K562 (cell line): ENCODE results near the gene EXOC2. TPM values are rescaled to one million over a fixed set of nuclear protein-coding genes. Genes with fewer than 3 reads are reported as not detected.

Experiments
- ATAC-seq: fragments of 200-7000 bp; cut with Tn5 transposase; 3 replicates; pipeline ENCODE4 v1.9.1; 2020; ENCODE audit warnings: moderate library complexity
- BruUV-seq: library from RNA; stranded (reverse); fragments of 400-500 nt; replicated peaks from 2 replicates; lab custom pipeline; 2021; lab: Mats Ljungman, UMichigan
- CTCF ChIA-PET: fragments of 300-600 bp; formaldehyde crosslinking; extraction: SDS; loops from one replicate; lab custom pipeline; 2021; ENCODE audit warnings: low intra/inter-chr PET ratio; lab: Yijun Ruan, JAX
- POLR2A ChIA-PET: fragments of 300-600, 350-650 bp; sonication (Branson Sonifier 250); formaldehyde crosslinking; extraction: SDS; loops from one replicate; lab custom pipeline; 2021; ENCODE audit warnings: antibody characterized with exemption, inconsistent platforms; lab: Yijun Ruan, JAX
- DNase-seq, 4 experiments: peaks; one replicate each; pipeline versions ENCODE4 v3.0.0 to v3.0.0-alpha.2; 2011 to 2018; ENCODE audit warnings: low spot score in 3 of 4, mixed read lengths in 3 of 4; ENCODE audit errors: extremely low read depth in 1 of 4
- FAIRE-seq: peaks from 2 replicates; lab custom pipeline; 2011; peaks lifted over from hg19 to GRCh38; lab: Jason Lieb, UNC
- H2AFZ ChIP-seq: 2 replicates; pipeline ENCODE4 v1.6.0; 2011; ENCODE audit warnings: low read depth, low read length, control low read depth, inconsistent platforms
- H3K27ac ChIP-seq: fragments of 200-600 bp; 3 replicates; pipeline ENCODE4 v1.8.0; 2011; ENCODE audit warnings: low read depth, mild to moderate bottlenecking, control low read depth, inconsistent platforms, low read length, moderate library complexity, mixed read lengths; ENCODE audit errors: extremely low read depth
- H3K27me3 ChIP-seq, 2 experiments: fragments of 300-600 bp in 1 of 2; 2 replicates in 1 of 2; 3 replicates in 1 of 2; pipeline versions ENCODE4 v1.6.0 to v1.8.0; 2011; ENCODE audit warnings: inconsistent platforms in 2 of 2, low read length in 2 of 2, mild to moderate bottlenecking in 1 of 2, mixed read lengths in 1 of 2, moderate library complexity in 1 of 2; ENCODE audit not compliant: control insufficient read depth in 2 of 2, insufficient read depth in 2 of 2
- H3K36me3 ChIP-seq: fragments of 300-600 bp; 3 replicates; pipeline ENCODE4 v1.8.0; 2011; ENCODE audit warnings: mild to moderate bottlenecking, low read length, inconsistent platforms; ENCODE audit not compliant: control insufficient read depth, insufficient read depth
- H3K4me1 ChIP-seq, 2 experiments: fragments of 200-600 bp in 1 of 2; replicated peaks in 1 of 2; 2 replicates in 1 of 2; 3 replicates in 1 of 2; pipeline versions ENCODE4 v1.5.1 to v1.8.0; 2011; ENCODE audit warnings: inconsistent platforms in 2 of 2, low read length in 2 of 2, mild to moderate bottlenecking in 1 of 2, mixed read lengths in 1 of 2, moderate library complexity in 1 of 2; ENCODE audit not compliant: control insufficient read depth in 2 of 2, insufficient read depth in 2 of 2
- H3K4me2 ChIP-seq: 2 replicates; pipeline ENCODE4 v1.6.1; 2011; ENCODE audit warnings: low read length, control low read depth, inconsistent platforms, mixed read lengths; ENCODE audit not compliant: insufficient read depth
- H3K4me3 ChIP-seq: fragments of 200-600 bp; sonication (generic), shearing (Covaris generic); 2 replicates; pipeline ENCODE4 v1.5.1; 2016; ENCODE audit warnings: control low read depth, inconsistent platforms
- H3K79me2 ChIP-seq: fragments of 200-600 bp; 3 replicates; pipeline ENCODE4 v1.8.0; 2011; ENCODE audit warnings: low read length, inconsistent platforms; ENCODE audit not compliant: control insufficient read depth, insufficient read depth
- H3K9ac ChIP-seq, 2 experiments: 2 replicates each; pipeline versions ENCODE4 v1.6.0 to v1.6.1; 2011; ENCODE audit warnings: low read depth in 2 of 2, low read length in 2 of 2, control low read depth in 1 of 2, inconsistent platforms in 1 of 2, mild to moderate bottlenecking in 1 of 2, mixed read lengths in 1 of 2; ENCODE audit not compliant: insufficient read depth in 1 of 2
- H3K9me1 ChIP-seq: one replicate; pipeline ENCODE4 v1.6.0; 2011; ENCODE audit warnings: inconsistent platforms, mild to moderate bottlenecking, low read length, moderate library complexity; ENCODE audit not compliant: control insufficient read depth, insufficient read depth
- H3K9me3 ChIP-seq: replicated peaks from 2 replicates; pipeline ENCODE4 v1.5.1; 2011; ENCODE audit warnings: low read depth, low read length, inconsistent platforms; ENCODE audit not compliant: control insufficient read depth, insufficient read depth
- H4K20me1 ChIP-seq: replicated peaks from 2 replicates; pipeline ENCODE4 v1.6.1; 2011; ENCODE audit warnings: low read length, inconsistent platforms, mixed read lengths; ENCODE audit not compliant: control insufficient read depth, insufficient read depth
- BDP1 ChIP-seq: IDR thresholded peaks from 3 replicates; pipeline ENCODE4 v1.6.1; 2011; ENCODE audit not compliant: insufficient read length, insufficient read depth
- STAT6 ChIP-seq: sonication (generic); formaldehyde crosslinking; IDR thresholded peaks from 2 replicates; pipeline ENCODE4 v1.8.1; 2023; ENCODE audit warnings: mild to moderate bottlenecking, missing genetic modification reagents
- ZNF780A ChIP-seq: fragments of 250-450 bp; sonication (Bioruptor Pico); IDR thresholded peaks from 2 replicates; pipeline ENCODE4 v1.5.0; 2021; ENCODE audit warnings: mild to moderate bottlenecking
- WGBS: fragments of 100-300 bp; shearing (Covaris generic); methylation state at CpG from one replicate; pipeline ENCODE4 v1.1.6; 2016; ENCODE audit warnings: low coverage, mixed read lengths; ENCODE audit not compliant: insufficient coverage; ENCODE audit errors: missing lambda C conversion rate; 5-methylcytosine and 5-hydroxymethylcytosine counted together
- in situ Hi-C: fragments of 300-500 bp; cut with MboI; formaldehyde crosslinking; loops from 4 replicates; pipeline ENCODE4 v1.15.0; 2018; ENCODE audit warnings: inconsistent platforms, mixed read lengths
- intact Hi-C: fragments of 100-400 bp; cut with micrococcal nuclease; formaldehyde crosslinking; loops from 2 replicates; pipeline ENCODE4 v1.14.2; 2022
- polyA plus RNA-seq, 8 experiments: library from polyadenylated mRNA; depleted of rRNA in 4 of 8; stranded (reverse) in 5 of 8; unstranded in 3 of 8; fragments of >200 nt; fragmentation: Nextera tagmentation in 2 of 8; fragmentation: Illumina TruSeq in 1 of 8; extraction: Ambion mirVana in 2 of 8; extraction: Trizol in 1 of 8; gene quantifications; 2 replicates each; pipeline versions ENCODE4 v1.2.1 to v1.2.3, GENCODE V29; 2011 to 2014; ENCODE audit warnings: inconsistent platforms in 1 of 8, missing spikeins in 1 of 8
- total RNA-seq, 7 experiments: library from RNA; depleted of rRNA in 6 of 7; stranded (reverse); fragments of >200 nt in 6 of 7; fragmentation: Illumina TruSeq in 2 of 7; extraction: Trizol in 2 of 7; gene quantifications; 2 replicates each; pipeline versions ENCODE4 v1.2.1 to v1.2.3, GENCODE V29; 2011 to 2021; ENCODE audit warnings: low replicate concordance in 1 of 7
- TF ChIP-seq, protein P1 (sequence below), 2 experiments: IDR thresholded peaks; 2 replicates each; pipeline ENCODE4 v1.6.1; 2011; ENCODE audit warnings: borderline replicate concordance in 1 of 2, control low read depth in 1 of 2, low read depth in 1 of 2, low read length in 1 of 2, mild to moderate bottlenecking in 1 of 2, mixed read lengths in 1 of 2, moderate library complexity in 1 of 2; ENCODE audit not compliant: insufficient read depth in 1 of 2, insufficient read length in 1 of 2, poor library complexity in 1 of 2, severe bottlenecking in 1 of 2; ENCODE audit errors: extremely low read depth in 1 of 2

The EXOC2 gene
- total and polyA plus RNA-seq, 9 of the 15 experiments (the other 6 are each of a cell fraction or from before 2014, with no cell fraction given): 12.2 to 30.2 (median 24.2) TPM

DNA sequence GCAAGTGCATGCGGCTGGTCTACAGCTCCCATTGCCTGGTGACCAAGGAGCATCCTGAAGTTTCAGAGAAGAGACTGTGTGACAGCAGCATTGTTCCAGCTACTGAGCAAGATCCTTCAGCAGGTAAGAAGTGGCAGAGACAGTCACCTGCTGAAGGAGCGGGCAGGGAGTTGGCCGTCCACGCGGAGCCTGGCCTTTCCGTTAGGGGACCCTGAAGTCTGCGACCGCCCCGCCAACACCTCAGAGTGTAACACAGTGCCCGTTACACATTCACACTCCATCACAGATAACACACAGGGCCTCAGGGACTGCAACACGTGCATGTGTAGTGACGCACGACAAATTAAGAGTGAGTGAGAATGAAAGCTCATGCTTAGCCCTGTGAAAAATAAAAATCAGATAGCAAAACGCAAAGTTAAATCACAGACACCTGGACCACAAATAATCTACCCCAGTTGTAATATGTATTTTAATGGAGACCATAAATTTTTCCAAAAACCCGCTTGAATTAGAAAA is 207.2 kb downstream of the EXOC2 start:
- POLR2A ChIA-PET: interaction anchor here (0.6 to 2.1 kb wide), 2 partner anchors 9 to 272 kb away, joined by 3 to 5 read pairs; no protein-coding TSS in a partner anchor
- 79% methylated on average over 15 of the region's 15 CpGs for WGBS
- in situ Hi-C loops: no loop called here

GRCh38 chr6:484746-485145 is 208.2 kb downstream of the EXOC2 start:
- in situ Hi-C loops (no loop called here), intact Hi-C loops (no loop called here)
- BruUV-seq: no TSS peak
- H4K20me1 ChIP-seq: no peaks in the 10 kb centered on the region
- H3K4me3 ChIP-seq: no peak overlapping the region
- no peak for DNase-seq
- POLR2A ChIA-PET: no interaction called here
- TF ChIP-seq, protein P1, sequence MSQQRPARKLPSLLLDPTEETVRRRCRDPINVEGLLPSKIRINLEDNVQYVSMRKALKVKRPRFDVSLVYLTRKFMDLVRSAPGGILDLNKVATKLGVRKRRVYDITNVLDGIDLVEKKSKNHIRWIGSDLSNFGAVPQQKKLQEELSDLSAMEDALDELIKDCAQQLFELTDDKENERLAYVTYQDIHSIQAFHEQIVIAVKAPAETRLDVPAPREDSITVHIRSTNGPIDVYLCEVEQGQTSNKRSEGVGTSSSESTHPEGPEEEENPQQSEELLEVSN (IDR thresholded peaks at IDR 0.05; ENCODE audit: borderline replicate concordance in 1 of 2, extremely low read depth in 1 of 2, insufficient read depth in 1 of 2, insufficient read length in 1 of 2, low read depth in 1 of 2, low read length in 1 of 2, poor library complexity in 1 of 2, severe bottlenecking in 1 of 2): peak in 1 of 2 experiments; percentile 35
- no peak for TF ChIP-seq STAT6
- no peak overlapping the region for H2AFZ ChIP-seq
- H3K36me3 ChIP-seq: no peaks in the 10 kb centered on the region
- ATAC-seq: no peak
- CTCF ChIA-PET: no interaction called here
- no peaks in the 10 kb centered on the region for H3K9me1 ChIP-seq
- H3K27ac ChIP-seq: no peak overlapping the region
- H3K9ac ChIP-seq: no peak overlapping the region
- H3K9me3 ChIP-seq: no peaks in the 10 kb centered on the region
- no peaks in the 10 kb centered on the region for H3K27me3 ChIP-seq
- H3K4me2 ChIP-seq: no peak overlapping the region
- no peaks in the 10 kb centered on the region; a peak in 1 of 5 replicates for H3K4me1 ChIP-seq
- H3K79me2 ChIP-seq: no peaks in the 10 kb centered on the region
- FAIRE-seq: no peak
- WGBS: 64% methylated on average over 6 of the region's 6 CpGs

More for the DNA sequence above, 207.2 kb downstream of the EXOC2 start:
- Histone ChIP-seq H3K9me1 (no peaks in the 10 kb centered on the region), H3K4me1 (peaks cover 0 to 7% of the 10 kb centered on the region in 2 experiments; a peak in 3 of 5 replicates), H3K79me2 (no peaks in the 10 kb centered on the region), H3K9ac (no peak overlapping the region), H3K27me3 (no peaks in the 10 kb centered on the region), H3K4me2 (no peak overlapping the region), H3K9me3 (no peaks in the 10 kb centered on the region), H3K36me3 (no peaks in the 10 kb centered on the region), H3K4me3 (no peak overlapping the region), H4K20me1 (no peaks in the 10 kb centered on the region), H3K27ac (no peak overlapping the region), H2AFZ (no peak overlapping the region)
- CTCF ChIA-PET: no interaction called here
- FAIRE-seq (no peak), DNase-seq (no peak), ATAC-seq (no peak)
- intact Hi-C loops: no loop called here
- no peak for TF ChIP-seq BDP1
- TF ChIP-seq ZNF780A (CRISPR knock-in tag): no peak
- BruUV-seq: no TSS peak
